HG02884 (cell line): ENCODE results near the gene LDLRAD4.

Experiments
- ATAC-seq: cut with Tn5 transposase; IDR thresholded peaks from one replicate; pipeline ENCODE4 v1.9.1; 2021; ENCODE audit warnings: mild to moderate bottlenecking, moderate library complexity; ENCODE audit not compliant: unreplicated experiment

LDLRAD4 gene

DNA sequence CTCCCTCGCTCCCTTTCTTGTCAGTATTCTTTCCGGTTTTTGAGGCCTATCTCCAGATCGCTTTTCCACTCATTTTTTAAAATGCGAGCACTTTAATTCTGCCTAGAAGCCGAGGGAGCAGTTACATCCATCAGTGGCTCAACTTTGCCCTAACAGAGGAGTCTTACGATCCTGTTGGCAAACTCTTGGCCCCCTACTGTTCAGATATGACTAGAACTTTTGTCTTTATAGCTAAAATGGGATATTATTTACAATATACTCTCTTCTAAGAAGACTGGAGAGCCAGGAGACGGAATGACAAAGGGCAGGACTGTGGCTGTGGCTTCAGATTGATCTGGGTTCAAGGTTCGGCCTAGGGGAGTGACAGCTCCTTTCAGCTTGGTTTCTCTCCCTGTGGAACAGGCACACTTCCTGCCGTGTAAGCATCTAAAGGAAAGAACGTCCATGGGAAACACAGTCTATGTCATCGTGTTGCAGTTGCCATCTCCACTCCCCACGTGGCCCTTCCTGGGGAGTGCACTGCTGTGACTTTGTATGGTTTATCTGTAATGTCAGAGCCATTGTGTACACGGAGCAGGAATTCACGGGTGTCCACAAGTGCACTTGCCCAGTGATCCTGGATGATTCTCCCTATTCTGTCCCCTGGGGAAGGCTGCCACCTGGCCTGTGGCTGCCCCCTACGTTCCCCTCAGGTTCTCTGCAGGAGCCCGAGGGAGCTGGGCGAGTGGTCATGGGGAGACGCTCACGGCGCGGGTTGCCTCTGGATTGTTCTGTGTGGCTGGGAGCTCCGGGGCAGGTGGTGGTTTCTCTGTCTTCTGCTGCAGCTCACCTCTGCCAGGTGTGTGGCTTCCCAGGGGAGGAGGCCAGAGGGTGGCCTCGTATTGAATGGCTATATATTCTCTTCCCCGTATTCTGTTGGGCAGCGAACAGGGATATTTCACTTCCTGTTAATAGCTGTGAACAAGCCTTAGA, 222.0 kb downstream of the LDLRAD4 start:
- no peak for ATAC-seq

DNA sequence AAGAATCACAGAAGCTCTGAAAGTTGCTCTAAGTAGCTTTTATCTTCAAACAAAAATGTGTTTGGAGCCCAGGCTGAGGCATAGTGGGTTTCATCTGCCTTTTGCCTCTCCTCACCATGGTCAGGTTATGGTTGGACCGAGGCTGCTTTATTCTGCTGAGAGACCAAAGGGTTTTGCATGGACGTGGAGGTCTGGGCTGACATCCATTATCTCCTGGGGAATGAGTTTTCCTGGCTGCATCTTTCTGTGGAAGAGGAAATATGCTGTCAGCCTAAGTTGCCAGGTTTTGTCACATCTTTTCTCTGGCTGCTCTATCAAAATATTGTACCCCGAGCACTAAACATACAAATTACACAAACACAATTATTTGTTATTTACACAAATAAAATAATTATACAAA, 223.2 kb downstream of the LDLRAD4 start:
- no peak for ATAC-seq

DNA sequence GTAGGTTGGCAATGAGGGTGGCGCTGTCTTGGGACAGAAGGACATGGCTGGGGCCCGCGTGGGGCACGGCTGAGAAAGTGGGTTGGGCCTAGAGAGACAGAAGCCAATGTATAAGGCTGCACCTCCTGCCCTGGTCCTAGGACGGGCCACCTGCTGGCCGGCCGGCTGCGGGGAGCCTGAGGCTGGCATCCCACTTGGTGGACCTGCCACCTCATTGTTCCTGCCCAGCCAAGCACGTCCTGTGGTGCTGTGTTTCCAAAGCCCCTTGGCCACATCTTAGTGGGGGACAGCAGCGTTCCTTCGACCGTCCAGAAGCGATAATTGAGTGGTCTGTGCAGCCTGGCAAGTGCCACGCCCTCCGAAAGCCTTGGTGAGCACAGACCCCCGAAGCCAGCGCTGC, 223.9 kb downstream of the LDLRAD4 start:
- ATAC-seq: no peak

DNA sequence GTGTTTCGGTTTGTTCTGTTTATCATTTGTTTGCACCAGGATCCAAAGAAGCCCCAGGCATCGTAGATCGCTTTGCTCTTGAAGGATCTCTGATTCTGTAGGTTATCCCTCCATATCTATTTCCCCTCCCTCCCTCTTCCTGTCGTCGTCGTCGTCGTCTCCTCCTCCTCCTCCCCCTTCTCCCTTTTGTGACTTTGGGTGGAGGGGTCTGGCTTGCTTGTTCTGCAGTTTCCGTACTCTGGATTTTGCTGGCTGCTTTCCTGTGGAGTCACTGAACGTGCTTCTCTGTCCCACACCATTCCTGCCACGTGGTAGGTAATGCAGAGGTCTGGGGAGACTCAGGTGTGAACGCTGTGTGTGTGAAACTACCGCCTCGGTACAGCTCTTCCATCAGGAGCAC, 225.0 kb downstream of the LDLRAD4 start:
- ATAC-seq: no peak

DNA sequence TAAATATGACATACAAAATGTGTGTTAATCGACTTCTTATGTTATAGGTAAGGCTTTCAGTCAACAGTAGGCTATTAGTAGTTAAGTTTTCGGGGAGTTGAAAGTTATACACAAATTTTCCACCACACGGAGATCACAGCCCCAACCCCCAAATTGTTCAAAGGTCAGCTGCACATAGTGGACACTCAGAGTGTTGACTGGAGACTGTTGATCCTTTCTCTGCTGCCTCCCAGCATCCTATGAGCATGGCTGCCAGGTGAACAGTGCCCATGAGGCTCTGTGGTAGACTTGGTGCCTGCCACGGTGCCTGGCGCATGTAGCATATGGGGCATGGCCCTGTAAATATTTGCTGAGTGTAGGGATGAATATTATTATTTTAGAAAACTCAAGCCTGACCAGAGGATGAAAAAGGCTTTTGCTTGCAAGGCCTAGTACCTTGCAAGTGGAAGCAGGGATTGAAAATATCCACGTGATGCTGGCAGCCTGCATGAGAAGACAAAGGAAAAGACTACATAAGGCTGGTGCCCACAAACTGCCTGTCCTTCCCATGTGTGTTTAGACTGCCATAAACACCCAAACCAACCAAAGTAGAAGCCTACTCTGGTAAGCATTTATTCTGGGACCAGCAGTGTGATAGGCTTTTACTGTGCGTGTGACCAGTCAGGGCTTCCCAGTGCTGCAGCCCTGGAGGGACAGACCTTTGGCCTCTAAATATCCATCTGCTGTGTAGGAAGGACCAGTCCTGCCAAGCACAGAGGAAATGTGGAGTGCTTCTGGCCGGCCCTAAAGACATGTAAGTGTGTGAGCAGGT, 226.1 kb downstream of the LDLRAD4 start:
- no peak for ATAC-seq

DNA sequence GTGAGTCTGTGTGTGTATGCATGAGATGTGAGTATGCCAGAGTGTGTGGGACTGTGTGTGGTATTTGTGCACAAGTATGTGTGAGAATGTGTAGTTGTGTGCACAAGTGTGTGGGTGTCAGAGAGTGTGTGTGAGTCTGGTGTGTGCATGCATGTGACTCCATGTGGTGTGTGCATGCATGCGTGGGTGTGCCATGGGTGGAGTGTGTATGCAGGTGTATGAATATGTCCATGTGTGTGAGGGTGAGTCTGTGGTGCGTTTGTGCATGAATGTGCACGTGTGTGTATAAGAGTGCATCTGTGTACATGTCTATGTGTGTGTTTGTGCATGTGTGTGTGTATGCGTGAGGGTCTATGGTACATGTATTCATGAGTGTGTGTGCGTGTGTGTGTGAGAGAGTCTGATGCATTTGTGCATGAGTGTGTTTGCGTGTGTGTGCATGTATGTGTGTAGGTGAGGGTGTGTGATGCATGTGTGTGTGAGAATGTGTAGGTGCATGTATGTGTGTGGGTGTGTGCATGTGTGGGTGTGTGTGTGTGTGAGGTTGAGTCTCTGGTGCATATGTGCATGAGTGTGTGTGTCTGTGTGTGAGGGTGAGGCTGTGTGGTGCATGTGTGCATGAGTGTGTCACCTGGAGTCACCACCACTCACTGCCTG, 226.8 kb downstream of the LDLRAD4 start:
- ATAC-seq: no peak

DNA sequence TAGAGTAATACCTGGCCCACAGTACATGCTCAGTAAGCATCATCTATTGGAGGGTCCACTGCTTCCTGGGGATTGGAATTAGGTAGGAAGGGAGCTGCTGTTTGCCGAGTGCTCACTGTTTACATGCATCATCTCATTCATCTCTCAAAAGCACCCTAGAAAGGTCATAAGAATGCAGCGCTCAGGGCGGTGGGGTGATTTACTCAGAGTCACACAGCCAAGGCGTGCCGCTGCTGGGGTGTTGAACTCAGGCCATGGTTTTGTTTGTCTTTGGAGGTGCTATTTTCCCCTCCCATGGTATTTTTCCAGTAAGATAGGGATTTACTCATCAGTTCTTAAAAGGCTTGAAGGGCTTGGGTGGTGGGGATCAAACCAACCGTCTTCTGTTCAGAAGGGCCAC, 227.5 kb downstream of the LDLRAD4 start:
- no peak for ATAC-seq

DNA sequence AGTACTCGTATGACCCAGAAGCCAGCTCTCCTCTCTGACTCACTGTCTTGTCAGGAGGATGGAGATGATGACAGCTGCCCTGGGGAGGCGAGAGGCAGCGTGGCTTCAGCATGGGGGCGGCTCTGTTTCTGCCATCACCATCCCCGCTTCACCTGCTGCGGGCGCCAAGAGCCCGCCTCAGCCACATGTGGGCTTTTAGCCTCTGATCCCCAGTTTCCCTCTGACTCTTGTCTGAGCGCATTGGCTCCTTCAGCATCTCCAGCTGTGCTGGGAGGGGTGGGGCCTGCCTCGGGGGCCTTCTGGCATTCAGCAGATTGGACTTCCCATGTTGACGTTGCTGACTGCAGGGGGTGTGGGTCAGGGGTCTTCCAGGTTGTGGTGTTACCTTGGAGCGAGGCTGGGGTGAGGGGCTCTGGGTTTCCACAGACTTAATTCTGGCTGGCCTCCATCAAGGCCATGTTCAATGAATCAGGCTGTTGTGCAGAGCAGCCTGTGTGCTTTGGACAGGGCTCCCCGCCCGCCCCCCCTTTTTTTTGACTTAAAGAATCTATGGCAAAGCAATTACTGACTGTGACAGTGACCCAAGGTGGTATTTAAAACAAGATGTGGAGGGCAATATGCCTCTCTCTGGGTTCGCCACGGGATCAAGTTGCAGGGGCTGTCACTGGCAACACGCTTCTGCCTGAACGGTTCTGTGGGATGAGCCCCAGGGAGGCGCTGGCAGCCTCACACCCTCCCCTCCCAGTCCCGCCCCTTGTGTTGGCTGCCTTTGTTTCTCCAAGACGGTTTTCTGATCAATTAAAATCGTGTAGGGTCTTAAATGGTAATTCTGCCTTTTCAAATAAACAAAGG, 228.3 kb downstream of the LDLRAD4 start:
- no peak for ATAC-seq

DNA sequence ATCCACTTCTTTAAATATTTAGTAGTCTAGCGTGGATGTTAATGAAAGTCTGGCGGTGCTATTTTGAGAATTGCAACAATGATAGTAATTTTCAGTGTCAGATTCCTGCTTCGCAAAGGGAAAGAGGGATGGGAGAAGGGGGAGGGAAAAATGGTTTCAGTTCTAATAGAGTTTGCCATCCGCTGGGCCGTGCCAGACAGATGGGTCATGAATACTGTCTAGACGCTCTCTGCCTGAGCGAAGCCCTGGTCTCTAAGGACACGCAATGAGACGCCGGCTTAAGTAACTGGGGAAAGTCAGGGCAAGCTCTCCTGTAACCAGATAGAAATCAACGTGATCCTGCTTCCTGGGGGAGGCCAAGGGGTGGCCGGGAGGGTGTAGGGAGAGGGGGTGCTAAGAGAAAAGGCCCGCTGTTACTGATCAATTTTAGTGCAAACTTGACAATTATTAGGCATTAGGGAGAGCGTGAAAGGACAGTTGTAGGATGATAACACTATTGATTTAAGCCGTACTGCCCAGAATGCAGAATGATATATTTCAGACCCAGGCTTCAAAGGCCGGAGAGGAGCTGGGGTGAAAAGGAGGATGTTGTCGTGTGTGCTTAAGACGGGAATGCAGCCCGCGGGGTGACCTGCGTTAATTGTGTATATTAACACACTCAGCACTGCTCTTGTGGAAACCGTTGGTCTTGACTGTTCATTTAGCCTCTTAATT, 229.2 kb downstream of the LDLRAD4 start:
- no peak for ATAC-seq

DNA sequence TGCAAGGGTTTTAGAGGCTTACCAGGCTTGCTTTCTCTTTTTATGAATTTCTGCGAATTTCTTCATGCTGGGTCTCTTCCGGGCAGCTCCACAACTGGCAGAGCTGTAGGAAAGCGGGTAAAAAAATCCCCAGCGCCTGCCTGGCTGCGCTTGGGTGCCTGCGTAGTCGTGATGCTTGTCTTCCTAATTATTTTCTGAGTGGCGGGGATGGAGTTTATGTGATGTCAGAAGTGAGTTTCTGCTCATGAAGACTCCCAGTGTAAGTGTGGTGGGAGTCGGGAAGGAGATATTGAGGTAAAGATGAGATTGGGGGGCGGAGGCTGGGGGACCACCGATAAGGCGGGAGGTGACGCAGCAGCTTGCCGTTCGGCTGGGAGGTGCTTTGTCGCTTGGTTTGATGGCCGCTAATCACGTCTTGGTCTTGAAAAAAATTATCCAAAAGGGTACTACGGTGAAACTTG, 229.8 kb downstream of the LDLRAD4 start:
- no peak for ATAC-seq

DNA sequence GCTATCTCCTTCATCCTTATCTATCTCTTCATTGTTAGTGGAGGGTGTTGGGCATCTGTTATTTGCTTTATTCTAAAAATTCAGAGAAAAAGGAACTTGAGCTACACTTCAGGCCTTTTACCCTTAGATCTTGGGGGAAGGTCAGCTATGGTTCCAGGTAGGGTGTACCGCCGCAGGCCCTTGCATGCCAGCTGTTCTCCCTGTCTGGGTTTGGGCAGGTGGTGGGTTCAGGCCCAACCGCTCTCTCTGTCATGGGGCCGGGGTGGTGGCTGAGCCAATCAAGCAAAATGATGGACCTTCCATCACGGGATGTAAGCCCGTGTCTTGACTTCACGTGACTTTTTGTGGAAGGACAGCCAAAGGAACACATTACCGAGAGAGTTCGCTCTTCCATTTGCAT, 231.1 kb downstream of the LDLRAD4 start:
- ATAC-seq: no peak

DNA sequence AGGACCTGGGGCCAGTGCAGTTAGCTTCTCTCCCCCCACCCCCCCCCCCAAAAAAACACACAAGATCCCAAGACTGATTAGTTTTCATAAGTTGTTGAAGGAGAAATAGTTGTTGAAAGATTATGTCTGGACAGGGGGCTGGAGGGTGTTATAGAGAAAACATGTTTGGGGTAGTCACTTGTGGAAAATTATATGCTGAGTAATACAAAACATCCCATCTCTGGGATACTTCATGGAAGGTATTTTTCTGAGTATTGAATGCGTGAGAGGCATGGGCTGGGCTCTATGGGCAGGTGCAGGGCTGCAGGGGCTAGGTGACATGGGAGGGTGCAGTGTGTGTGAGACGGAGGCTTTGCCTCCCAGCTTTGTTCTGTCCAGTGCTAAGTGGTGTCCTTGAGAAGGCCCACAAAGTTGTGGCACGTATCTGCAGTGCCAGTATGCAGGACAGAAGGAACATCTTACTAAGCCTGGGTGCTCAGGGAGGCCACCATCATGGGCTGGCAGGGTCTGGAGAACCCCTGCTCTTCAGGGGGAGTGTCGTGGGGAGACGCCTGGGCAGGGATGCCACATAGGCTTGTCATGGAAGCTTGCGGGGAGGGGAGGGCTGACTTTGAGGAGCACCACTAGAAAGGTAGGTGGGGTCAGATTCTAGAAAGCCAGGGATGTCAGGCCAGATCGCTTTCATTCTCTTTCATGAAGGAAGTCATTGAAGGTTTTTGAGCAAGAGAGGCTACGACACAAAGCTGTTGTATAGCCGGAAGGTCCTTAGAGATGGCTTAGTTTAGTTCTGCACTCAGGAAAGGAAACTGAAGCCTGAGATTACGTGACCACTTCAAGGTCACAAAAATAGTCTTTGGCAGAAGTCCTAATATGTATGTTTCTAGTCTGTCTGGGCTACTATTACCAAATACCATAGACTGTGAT, 232.0 kb downstream of the LDLRAD4 start:
- ATAC-seq: peak; percentile 74

DNA sequence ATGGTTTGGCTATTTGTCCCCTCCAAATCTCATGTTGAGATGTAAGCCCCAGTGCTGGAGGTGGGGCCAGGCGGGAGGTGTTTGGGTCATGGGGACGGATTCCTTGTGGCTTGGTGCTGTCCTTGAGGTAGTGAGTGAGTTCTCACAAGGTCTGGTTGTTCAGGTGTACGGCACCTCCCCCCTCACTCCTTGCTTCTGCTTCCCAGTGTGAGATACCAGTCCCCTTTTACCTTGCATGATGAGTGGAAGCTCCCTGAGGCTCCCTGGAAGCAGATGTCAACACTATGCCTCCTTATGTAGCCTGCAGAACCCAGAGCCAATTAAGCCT, 232.6 kb downstream of the LDLRAD4 start:
- no peak for ATAC-seq

DNA sequence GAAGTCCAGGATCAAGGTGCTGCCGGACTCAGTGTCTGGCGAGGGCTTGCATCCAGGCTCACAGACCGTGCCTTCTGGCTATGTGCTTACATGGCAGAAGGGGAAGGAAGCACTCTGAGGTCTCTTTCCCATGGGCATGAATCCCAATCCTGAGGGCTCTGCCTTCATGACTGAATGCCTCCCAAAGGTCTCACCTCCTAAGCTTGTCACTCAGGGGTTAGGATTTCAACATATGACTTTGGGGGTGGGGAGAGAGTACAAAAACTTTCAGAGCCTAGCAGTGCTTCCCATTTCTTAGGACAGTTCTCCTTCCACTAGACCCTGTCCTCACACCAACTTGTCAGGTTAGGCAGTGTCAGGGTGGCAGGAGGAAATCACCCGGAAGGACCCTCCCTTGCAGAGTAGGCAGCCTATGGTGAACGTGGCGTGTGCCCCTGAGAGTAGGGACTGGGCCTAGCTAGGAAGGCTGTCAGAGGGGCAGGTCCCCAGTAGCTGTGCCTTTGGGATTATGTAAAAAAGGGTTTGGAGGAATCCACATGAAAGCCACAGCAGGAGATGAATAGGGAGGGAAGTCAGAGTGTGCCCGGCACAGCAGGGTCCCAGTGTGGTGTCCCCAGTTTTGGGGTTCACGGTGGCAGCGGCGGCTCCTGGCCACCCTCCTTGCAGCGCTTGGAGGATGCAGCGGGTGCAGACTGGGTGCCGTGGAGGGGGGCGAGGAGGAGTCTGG, 233.3 kb downstream of the LDLRAD4 start:
- no peak for ATAC-seq

DNA sequence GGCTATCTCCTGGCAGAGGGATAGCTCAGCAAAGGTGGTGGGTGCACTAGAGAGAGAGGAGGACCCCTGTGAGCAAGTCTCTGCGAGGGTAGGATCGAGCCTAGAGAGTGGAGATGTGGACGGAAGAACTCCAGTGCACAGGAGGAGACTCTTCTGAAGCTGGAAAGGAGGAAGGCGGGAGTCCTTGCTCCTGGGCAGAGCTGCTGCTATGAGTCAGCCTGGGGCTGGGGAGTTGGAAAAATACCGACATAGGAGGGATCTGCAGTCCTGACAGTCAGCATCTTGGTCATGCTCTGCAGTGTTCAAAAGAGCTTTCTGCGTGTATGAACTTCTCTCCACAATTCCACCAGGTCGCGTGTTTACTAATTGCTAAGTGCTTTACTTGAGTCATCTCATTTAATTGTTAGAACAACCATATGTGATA, 233.8 kb downstream of the LDLRAD4 start:
- ATAC-seq: no peak

DNA sequence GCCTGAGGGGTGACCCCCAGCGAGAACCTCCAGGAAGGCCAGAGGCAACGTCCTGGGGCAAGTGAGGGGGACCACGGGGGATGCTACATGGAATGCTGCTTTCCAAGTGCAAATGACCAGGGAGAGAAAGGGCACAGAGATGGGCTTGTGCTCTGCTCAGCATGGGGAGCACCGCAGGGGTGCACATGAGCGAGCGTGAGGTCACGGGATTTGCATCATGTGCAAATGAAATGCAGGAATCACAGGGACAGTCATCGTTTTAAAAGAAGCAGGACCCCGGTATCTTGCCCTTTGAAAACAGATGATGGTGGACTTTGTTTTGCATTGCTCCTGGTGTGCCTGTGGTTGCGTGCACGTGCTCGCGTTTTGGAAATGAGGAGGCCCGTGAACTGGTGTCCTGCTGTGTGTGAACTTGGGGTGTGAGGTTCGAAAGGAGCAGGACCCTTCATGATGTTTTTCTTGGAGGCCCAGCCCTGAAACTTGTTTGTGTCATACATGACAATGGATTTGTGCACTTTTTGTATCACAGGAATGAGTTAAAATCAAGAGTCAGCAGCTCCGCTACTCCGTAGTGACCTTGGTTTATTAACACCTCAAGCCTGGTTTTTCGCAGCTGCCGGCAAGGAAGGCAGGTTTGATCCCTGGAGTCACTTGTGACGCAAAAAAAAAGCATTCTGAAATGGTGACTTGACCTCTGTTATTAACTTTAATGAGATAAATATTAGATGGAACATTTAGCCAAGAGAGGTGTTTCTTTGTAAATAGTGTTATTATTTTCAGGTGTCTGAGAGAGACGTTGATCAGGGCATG, 234.5 kb downstream of the LDLRAD4 start:
- ATAC-seq: no peak

DNA sequence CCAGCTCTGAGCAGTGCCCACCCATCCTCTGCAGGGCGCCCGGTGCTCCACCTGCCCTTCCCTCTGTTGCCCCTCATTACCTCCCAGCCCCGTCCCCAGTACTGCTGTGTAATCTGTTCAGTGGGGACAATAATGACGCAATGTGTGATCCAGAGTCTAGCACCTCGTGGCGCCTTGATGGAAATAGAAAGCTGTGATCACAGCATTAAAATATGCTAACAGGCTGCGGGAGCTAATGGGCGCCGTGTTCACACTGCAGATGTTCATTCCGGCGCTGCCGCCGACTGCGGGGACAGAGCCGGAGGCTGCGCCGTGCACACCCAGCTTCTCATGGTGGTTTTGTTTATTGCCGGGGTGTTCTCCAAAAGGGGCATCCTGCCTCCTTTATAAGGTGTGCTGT, 235.2 kb downstream of the LDLRAD4 start:
- no peak for ATAC-seq
